Measurements from ENCODE around the gene UGT1A7.

GRCh38 chr2:233650981-233651380 lies 30.7 kb upstream of the UGT1A7 start:
- no peak for TF ChIP-seq POLR2AphosphoS5 (IDR thresholded peaks at IDR 0.05; ENCODE audit: low read depth, low read length)
- no peak for TF ChIP-seq POLR2A (IDR thresholded peaks at IDR 0.05; ENCODE audit: low read depth, low read length)
